GM12875 (cell line): Measurements from ENCODE around the gene MEIS2.

Experiments
- H3K4me3 ChIP-seq: one replicate; pipeline ENCODE4 v1.5.1; 2011; ENCODE audit warnings: low read depth, low read length, control low read depth
- TF ChIP-seq, protein P1 (sequence below): IDR thresholded peaks from 2 replicates; pipeline ENCODE4 v1.5.1; 2011; ENCODE audit warnings: low read depth, mild to moderate bottlenecking, control low read depth, inconsistent platforms, low read length, moderate library complexity, borderline replicate concordance; ENCODE audit not compliant: insufficient read depth

The MEIS2 gene

DNA sequence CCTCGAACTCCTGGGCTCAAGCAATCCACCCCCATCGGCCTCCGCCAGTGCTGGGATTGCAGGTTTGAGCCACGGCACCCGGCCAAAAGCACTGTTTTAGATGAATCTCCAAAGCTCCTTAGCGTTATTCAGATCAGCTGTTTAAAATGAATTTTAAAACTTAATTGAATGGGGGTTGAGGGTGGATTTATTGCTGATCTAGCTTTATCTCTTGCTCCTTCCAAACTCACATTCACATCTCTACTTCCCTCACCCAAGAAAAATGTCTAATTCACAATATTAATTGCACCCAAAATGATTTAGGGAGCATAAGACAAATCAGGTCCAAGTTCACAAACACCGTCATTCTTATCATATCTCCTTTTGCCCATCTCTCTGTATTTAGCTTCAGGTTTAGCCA is 89.8 kb downstream of the MEIS2 start:
- TF ChIP-seq, protein P1, sequence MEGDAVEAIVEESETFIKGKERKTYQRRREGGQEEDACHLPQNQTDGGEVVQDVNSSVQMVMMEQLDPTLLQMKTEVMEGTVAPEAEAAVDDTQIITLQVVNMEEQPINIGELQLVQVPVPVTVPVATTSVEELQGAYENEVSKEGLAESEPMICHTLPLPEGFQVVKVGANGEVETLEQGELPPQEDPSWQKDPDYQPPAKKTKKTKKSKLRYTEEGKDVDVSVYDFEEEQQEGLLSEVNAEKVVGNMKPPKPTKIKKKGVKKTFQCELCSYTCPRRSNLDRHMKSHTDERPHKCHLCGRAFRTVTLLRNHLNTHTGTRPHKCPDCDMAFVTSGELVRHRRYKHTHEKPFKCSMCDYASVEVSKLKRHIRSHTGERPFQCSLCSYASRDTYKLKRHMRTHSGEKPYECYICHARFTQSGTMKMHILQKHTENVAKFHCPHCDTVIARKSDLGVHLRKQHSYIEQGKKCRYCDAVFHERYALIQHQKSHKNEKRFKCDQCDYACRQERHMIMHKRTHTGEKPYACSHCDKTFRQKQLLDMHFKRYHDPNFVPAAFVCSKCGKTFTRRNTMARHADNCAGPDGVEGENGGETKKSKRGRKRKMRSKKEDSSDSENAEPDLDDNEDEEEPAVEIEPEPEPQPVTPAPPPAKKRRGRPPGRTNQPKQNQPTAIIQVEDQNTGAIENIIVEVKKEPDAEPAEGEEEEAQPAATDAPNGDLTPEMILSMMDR, result no peak
- H3K4me3 ChIP-seq, result no peak overlapping the region

DNA sequence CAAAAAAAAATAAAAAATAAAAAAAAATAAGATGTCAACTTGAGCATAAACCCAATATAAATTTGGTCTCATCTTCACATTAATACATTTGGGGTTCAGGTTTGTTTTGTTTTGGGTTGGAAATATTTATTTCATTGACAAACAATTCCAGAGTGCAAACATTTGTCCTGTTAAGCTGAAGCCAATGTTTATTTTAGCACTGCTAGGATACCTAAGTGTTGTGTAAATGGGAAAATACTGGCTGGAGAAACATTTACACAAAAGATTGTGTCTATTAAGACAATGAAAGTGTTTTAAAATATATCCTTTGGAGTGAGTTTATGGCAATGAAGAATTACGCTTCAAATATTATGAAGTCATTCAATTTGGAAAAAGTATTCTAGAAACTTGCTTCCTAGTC is 91.1 kb downstream of the MEIS2 start:
- TF ChIP-seq, protein P1, result no peak
- H3K4me3 ChIP-seq, result no peak overlapping the region

DNA sequence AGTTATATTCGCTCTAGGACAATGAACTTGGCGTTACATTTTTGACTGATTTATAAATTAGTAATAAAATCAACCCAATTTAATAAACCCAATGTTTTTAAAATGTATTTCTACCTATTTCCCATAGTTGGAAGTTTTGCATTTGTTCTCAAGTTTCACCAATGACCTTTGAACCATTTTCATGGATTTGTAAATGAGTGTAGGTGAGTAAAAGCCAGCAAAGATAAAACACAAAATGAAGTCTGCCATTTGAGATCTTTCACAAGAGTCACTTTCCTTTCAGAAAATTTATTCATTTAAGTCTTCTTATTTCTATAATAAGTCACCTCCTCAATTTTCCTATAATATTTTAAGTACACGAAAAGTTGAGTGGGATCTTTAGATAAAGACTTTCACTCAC is 92.1 kb downstream of the MEIS2 start:
- TF ChIP-seq, protein P1, result no peak
- no peak overlapping the region for H3K4me3 ChIP-seq

DNA sequence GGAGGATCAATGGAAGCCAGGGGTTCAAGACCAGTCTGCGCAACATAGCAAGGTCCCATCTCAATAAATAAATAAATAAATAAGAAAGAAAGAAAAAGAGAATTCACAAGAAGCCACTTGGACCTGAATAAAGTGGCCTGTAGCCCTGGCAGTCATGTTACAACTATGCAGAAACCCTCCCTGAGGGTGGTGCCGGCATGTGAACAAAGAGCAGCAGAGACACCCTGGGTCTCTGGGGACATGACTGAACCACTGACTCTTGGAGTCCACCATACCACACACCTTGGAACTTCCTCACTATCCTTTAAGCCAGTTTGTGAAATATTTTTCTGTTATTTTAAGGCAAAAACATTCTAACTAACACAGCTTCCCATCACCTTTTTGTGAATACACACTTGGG is 93.0 kb downstream of the MEIS2 start:
- no peak overlapping the region for H3K4me3 ChIP-seq
- TF ChIP-seq, protein P1, result no peak

DNA sequence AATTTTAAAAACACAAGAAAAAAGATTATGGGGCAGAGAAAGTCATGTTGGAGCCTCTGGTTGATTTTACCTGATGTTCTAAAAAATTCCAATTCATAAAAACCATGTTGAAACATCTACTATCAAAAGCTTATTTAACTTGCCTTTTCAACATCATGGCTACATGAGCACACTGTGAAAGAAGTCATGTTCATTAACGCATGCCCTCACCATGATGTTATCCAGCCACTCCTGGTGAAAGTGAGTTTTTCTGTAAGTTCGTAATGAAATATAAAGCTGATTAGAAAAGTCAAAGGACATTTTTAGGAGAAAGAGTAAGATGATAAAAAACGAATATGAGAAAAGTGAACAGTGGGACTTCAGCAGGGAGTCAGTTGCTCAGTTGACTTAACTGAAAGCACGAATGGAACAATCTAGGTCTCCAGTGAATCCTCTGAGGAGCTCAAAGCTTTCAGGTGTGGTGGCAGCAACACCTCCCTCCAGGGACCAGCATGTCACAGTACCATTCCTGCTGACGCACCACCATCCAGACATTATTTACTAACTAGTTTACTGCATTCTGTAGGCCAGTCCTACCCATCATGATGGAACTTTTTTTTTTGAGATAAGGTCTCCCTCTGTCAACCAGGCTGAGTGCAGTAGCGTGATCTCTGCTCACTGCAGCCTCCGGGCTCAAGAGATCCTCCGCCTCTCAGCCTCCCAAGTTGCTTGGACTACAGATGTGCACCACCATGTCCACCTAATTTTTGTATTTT is 95.2 kb downstream of the MEIS2 start:
- TF ChIP-seq, protein P1, result no peak
- H3K4me3 ChIP-seq, result no peak overlapping the region

GRCh38 chr15:37004373-37004869 is 95.9 kb downstream of the MEIS2 start:
- TF ChIP-seq, protein P1, result no peak
- H3K4me3 ChIP-seq, result no peak overlapping the region

DNA sequence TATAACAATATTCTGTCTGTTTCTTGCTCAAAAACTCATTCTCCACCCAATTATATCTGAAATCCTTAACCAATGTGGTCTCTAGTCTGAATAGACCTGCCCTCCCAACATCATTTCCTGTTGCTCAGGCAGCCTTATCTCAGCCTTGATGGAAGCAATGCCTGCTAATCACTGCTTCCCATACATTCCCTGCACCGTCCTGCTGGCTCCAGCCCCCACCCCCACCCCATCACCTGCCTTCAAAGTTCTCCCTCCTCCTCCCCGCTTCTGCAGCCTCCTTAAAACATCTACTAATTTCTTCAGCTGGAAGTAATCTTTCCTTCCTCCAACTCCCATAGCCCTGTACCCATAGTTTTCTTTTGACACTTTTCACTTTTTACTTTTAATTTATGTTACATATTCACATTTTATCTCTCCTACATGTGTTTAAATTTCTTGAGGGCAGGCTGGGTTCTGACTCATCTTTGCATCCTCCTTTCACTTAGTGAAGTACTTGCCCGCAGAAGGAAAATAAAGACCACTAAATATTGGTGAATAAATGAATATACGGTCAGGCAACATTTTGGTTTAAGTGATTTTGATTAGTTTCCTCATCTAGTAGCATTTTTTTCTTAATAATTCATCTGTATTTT is 98.2 kb downstream of the MEIS2 start:
- TF ChIP-seq, protein P1, result no peak

More for the DNA sequence above, 98.2 kb downstream of the MEIS2 start:
- H3K4me3 ChIP-seq, result no peak overlapping the region
